Cardiac fibroblast (primary cell): Measurements from ENCODE around the gene SVOP.

Source experiments
- DNase-seq, 2 donors: peaks; one replicate each; pipeline versions ENCODE4 v3.0.0 to v3.0.0-alpha.2; 2010; ENCODE audit warnings: low read depth in 2 of 2
- H3K4me3 ChIP-seq, 2 donors: replicated peaks in 1 of 2; 1 replicate in 1 of 2; 2 replicates in 1 of 2; pipeline ENCODE4 v1.5.1; 2011; ENCODE audit warnings: low read depth in 2 of 2, low read length in 2 of 2, mild to moderate bottlenecking in 2 of 2, moderate library complexity in 1 of 2
- TF ChIP-seq, protein P1 (sequence below): IDR thresholded peaks from one replicate; pipeline ENCODE4 v1.5.1; 2011; ENCODE audit warnings: low read depth, mild to moderate bottlenecking, low read length, inconsistent platforms

Gene SVOP, protein sequence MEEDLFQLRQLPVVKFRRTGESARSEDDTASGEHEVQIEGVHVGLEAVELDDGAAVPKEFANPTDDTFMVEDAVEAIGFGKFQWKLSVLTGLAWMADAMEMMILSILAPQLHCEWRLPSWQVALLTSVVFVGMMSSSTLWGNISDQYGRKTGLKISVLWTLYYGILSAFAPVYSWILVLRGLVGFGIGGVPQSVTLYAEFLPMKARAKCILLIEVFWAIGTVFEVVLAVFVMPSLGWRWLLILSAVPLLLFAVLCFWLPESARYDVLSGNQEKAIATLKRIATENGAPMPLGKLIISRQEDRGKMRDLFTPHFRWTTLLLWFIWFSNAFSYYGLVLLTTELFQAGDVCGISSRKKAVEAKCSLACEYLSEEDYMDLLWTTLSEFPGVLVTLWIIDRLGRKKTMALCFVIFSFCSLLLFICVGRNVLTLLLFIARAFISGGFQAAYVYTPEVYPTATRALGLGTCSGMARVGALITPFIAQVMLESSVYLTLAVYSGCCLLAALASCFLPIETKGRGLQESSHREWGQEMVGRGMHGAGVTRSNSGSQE

DNA sequence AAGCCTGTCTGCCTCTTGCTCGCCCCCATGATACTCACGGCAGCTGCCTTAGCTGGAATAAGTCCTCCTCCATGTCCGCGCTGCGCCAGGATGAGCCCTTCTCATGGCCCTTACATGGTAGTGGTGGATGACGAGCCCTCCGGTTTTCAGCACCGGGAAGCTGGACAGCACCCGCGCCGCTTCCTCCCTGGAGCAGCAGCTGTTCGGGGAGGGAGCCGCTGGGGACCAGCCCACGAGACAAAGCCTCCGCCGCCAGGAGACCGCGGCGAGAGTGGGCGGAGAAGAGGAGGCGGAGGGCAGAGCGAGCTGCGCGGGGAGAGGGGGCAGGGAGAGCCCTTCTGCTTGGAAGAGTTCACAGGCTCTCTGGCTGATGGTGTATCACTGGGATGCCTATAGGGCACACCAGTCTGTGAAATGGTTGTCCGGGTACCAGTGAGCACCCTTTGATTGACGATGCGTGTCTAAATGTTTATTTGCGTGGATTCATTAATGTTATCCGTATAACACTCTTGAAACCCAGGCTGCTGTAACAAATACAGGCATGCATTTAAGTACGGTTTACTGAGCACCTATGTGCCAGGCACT is at the start of gene SVOP:
SVOP (minus strand) TSS at position 273 of the 585 bp plus-strand sequence; CDS start at position 73, 200 bp downstream.
- TF ChIP-seq, protein P1, sequence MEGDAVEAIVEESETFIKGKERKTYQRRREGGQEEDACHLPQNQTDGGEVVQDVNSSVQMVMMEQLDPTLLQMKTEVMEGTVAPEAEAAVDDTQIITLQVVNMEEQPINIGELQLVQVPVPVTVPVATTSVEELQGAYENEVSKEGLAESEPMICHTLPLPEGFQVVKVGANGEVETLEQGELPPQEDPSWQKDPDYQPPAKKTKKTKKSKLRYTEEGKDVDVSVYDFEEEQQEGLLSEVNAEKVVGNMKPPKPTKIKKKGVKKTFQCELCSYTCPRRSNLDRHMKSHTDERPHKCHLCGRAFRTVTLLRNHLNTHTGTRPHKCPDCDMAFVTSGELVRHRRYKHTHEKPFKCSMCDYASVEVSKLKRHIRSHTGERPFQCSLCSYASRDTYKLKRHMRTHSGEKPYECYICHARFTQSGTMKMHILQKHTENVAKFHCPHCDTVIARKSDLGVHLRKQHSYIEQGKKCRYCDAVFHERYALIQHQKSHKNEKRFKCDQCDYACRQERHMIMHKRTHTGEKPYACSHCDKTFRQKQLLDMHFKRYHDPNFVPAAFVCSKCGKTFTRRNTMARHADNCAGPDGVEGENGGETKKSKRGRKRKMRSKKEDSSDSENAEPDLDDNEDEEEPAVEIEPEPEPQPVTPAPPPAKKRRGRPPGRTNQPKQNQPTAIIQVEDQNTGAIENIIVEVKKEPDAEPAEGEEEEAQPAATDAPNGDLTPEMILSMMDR = no peak
- no peak within 1 kb of the TSS for H3K4me3 ChIP-seq
- peak; percentile 78 to 85 for DNase-seq

DNA sequence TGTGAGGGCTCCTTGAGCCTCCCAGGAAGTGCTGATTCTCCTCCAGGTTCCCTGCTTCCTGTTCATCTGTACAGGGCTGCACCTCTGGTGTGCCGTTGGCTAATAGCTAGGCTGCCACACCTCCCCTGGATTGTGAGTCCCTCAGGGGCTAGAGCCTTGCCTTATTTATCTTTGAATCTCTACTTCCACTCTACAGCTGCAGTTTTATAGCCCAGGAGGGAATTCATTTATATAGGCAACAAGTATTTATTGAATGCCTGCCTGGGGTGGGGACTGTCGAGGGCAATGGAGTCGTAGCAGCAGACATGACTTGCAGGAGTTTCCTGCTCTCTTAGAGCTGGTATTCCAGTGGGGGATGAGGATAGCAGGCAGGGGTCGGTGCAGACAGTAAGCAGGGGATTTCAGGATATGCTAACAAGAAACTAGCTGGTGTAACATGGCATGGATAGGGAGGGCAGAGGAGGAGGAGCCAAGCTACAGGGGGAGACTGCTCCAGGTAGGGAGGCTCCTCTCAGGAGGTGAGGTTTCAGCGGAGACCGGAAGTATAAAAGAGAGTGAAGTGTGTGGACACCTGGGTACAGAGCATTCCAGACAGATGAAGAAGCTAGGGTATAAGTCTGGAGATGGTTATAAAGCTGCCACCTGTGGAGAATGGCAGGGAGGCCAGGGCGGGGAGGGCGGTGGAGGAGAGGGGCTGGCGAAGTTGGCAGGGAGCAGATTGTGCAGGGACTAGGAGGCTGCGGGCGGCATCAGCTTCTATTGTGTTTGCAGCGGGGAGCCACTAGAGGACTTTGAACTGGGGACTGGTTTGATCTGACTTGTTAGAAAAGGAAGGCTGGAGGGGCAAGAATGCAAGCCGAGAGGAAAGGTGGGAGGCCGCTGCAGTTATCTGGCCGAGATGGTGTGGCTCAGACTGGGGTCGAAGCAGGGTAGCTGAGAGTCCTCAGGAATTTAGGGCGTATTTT is 48.7 kb upstream of the SVOP start:
- no peak overlapping the region for H3K4me3 ChIP-seq
- TF ChIP-seq, protein P1 = no peak
- no peak for DNase-seq

DNA sequence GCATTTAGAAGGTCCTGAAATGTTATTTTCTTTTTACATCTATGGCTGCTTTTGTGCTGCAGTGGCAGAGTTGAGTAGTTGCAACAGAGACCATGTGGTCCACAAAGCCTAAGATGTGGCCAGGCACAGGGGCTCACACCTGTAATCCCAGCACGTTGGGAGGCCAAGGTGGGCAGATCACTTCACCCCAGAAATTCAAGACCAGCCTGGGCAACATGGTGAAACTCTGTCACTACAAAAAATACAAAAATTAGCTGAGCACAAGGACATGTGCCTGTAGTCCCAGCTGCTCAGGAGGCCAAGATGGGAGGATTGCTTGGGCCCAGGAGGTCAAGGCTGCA is 45.0 kb upstream of the SVOP start:
- no peak for DNase-seq
- H3K4me3 ChIP-seq = no peak overlapping the region
- TF ChIP-seq, protein P1 = no peak

DNA sequence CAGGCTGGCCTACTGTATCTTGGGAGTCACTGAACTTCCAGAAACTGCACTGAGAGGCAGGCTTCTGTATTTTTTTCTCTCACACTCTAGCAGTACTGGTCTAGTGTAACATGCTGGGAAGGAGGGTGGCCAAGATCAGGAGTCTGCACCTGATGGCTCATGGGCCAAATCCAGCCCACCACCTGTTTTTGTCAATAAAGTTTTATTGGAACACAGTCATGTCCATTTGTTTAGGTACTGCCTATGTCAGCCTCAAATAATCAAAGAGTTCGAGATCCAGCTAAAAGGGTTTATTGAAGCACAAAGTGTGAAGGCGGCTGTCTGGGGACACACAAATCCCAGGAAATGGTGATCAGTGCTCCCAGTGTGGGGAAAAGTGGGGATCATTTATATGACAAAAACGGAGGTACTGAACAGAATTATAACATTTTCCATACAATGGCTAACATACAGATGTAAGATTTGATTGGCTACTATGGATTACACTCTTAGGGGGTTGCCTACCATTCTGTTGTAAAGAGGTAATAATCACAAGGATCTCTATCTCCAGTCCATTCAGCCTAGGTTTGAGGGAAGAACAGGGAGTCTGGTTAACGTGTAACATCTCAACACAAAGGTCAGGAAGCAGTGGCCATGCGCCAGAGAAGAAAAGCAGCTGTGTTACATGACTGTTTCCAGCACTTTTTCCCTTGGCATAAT is 44.4 kb upstream of the SVOP start:
- no peak for DNase-seq
- H3K4me3 ChIP-seq = no peak overlapping the region
- TF ChIP-seq, protein P1 = no peak

DNA sequence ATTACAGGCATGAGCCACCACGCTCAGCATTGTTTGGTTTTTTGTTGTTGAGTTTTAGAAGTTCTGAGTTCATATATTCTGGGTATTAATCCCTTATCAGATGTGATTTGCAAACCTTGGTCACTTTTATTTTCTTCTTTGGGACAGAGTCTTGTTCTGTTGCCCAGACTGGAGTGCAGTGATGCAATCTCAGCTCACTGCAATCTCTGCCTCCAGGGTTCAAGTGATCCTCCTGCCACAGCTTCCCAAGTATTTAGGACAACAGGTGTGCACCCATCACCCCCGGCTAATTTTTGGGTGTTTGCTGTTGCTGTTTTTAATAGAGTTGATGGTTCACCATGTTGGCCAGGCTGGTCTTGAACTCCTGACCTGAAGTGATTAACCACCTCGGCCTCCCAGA is 43.3 kb upstream of the SVOP start:
- no peak overlapping the region for H3K4me3 ChIP-seq
- TF ChIP-seq, protein P1 = no peak
- DNase-seq = no peak

DNA sequence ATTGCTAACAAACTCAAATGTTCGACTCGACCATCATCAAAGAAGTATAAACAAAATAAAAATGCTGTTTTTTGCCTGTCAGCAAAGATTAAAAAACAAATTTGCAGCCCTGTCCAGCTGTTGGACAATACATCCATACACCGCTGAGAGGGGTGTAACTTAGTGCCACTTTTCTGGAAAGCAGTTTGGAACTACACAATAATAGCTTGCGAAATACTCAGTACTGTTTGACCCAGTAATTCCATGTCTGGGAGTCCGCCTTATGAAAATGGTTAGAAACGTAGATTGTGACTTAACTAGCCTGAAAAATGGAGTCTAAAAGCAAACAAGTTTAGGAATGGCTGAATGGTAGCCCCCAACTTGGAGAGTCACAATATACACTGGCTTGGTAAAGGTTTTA is 37.9 kb upstream of the SVOP start:
- TF ChIP-seq, protein P1 = no peak
- no peak for DNase-seq
- H3K4me3 ChIP-seq = no peak overlapping the region
